GM19023 (cell line): ENCODE results near the gene RASGRF2.

Source experiments
- ATAC-seq: cut with Tn5 transposase; IDR thresholded peaks from one replicate; pipeline ENCODE4 v1.9.1; 2021; ENCODE audit warnings: mild to moderate bottlenecking, moderate library complexity; ENCODE audit not compliant: unreplicated experiment

RASGRF2 gene, protein sequence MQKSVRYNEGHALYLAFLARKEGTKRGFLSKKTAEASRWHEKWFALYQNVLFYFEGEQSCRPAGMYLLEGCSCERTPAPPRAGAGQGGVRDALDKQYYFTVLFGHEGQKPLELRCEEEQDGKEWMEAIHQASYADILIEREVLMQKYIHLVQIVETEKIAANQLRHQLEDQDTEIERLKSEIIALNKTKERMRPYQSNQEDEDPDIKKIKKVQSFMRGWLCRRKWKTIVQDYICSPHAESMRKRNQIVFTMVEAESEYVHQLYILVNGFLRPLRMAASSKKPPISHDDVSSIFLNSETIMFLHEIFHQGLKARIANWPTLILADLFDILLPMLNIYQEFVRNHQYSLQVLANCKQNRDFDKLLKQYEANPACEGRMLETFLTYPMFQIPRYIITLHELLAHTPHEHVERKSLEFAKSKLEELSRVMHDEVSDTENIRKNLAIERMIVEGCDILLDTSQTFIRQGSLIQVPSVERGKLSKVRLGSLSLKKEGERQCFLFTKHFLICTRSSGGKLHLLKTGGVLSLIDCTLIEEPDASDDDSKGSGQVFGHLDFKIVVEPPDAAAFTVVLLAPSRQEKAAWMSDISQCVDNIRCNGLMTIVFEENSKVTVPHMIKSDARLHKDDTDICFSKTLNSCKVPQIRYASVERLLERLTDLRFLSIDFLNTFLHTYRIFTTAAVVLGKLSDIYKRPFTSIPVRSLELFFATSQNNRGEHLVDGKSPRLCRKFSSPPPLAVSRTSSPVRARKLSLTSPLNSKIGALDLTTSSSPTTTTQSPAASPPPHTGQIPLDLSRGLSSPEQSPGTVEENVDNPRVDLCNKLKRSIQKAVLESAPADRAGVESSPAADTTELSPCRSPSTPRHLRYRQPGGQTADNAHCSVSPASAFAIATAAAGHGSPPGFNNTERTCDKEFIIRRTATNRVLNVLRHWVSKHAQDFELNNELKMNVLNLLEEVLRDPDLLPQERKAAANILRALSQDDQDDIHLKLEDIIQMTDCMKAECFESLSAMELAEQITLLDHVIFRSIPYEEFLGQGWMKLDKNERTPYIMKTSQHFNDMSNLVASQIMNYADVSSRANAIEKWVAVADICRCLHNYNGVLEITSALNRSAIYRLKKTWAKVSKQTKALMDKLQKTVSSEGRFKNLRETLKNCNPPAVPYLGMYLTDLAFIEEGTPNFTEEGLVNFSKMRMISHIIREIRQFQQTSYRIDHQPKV (N-terminal part only)

DNA sequence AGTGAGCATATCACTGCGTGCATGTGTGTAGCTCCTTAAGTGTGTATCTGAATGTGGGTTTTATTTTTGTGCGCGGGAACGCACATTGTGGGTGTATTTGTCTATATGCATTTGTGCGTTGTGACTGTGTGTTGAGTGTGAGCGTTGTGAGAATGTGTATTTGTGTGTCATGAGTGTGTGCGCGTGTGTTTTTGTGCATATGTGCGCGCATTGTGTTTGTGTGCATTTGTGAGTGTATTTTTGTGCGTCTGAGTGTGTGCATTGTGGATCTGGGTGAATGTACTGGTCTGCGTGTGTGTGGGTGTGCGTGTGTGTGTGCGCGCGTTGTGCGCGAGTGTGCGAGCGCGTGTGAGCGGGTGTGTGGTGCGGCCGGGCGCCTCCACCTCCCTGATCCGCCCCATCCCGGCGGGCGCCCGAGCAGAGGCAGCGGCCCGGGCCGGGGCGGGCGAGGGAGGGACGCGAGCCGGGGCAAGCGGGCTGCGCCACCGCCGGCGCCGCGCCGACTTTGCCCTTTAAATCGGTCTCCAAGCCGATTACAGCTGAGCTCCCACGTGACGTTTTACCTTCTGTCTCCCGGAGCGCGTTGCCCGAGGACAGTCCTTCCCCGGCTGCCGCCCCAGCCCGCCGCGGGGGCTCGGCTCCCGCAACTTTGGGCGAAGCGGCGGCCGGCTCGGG lies at the start of gene RASGRF2:
Gene RASGRF2 (plus strand): TSS at position 596 of the 675 bp plus-strand sequence. CDS start 376 bp downstream, outside the sequence.
- ATAC-seq, result no peak

DNA sequence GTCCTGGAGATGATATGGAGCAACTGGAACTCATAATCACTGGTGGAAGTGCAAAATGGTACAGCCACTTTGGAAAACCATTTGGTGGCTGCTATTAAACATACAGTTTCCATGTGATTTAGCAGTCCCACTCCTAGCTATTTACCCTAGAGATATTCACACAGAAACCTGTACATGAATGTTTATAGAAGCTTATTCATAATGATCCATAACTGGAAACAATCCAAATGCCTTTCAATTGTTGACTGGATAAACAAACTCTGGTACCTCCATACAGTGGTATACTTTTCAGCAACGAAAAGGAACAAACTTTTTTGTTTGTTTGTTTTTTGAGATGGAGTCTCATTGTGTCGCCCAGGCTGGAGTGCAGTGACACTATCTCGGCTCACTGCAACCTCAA lies 47.7 kb upstream of the RASGRF2 start:
- ATAC-seq, result no peak

DNA sequence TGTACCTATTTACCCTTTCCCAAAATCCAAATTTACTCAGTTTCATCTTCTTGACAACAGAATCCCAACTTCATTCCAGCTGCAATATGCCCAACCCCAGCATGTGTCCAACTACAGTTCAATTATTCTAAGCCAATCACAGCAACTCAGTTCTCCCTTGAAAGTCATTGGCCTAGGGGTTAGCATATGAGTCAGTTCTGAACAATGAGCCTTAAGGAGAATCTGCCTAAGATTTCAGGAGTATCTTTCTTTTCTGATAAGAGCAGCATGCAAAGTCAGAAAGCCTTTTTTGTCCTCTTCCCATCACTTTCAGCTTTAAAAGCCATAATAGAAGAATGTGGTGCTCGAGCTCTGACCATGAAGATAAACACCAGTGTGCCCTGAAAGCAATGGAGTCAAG lies 44.4 kb upstream of the RASGRF2 start:
- no peak for ATAC-seq

DNA sequence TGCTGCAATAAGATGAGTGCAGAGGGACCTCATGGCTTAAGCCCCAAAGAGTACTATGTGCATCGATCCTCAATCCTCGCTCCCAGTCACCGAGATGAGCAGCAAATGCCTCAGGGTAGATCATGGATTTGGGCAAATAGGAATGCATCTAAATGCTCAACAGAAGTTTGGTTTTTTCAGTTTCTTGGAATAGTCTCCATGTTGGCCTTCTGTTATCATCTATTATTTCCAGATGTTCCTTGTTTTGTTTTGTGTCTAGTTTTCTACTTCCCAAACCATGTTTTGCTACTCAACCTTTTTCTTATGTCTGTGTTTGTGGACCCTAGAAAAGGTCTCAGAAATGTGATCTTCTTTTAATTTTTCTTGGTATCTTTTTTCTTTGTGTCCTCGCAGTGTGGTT lies 43.5 kb upstream of the RASGRF2 start:
- ATAC-seq, result no peak

DNA sequence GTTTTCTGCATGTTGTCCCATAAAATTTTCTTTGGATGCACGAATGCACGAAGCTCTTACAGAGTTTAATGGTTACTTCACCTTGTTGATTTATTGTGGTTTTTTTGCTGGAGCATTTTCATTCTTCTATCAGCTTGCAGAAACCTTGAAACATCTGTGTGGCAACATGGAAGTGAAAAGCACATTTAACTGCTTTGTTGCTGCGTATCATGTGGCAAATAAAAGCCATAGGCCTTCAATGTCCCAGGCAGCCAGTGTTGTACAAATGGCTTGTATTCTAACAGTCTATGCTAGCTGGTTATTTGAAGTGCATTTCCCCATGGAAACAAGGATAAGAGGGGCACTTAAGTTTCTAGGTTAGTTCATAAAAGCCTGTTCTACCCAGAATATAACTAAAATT lies 42.5 kb upstream of the RASGRF2 start:
- no peak for ATAC-seq

DNA sequence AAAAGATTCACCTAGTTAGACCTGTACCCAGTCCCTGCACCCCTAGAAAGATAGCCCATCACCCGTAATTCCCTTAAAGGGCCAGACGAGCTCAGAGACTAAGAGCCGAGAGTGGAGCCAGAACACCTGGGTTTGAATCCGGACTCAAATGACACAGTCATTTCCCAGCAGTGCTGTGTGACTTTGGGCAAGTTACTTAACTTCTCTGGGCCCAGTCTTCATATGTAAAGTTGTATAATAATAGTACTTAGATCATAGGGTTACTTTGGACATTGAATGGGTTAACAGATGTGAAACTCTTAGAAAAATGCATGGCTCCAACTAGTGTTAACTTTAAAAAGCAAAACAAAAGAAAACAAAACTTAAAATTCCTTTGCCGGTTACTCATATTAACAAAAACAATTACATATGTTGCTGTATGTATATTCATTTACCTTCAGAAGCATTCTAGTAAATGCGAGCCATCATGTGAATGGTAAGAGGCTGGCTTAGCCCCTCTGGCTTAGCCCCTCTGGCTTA lies 40.4 kb upstream of the RASGRF2 start:
- no peak for ATAC-seq

DNA sequence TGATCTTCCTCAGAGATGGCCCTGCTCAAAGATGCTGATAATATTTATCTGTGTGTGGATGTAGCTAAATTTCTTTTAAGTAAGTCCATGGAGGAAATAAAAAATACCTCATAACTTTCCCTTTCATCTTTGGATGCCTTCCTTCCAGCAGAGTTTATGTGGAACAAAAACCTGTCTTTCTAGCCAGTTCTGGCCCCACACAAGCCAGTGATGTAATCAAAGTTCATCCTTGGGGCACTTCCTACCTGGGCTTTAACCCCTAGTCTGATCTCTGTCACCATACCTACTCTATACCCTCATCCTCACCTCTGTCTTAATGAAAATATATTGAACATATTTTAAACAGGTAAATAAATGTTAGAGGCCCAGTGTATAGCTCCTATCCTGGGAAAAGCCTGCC lies 39.8 kb upstream of the RASGRF2 start:
- no peak for ATAC-seq

DNA sequence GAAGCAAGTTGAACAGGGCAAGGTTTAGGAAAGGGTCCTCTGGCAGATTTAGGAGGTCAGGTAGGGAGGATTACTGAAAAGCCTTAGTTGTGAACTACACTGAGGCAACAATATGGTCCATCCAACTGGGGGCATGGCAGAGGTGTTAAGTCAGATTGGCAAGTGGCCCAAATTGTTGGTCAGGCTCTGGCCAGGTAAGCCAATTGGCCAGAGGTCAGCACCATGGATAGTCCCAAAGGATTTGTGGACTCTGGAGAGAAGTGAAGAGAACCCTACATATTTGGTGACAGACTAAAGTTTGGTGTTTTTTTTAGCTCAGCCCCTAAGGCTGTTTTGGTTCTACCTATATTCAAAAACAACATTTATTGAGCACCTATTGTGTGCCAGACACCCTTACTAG lies 39.1 kb upstream of the RASGRF2 start:
- no peak for ATAC-seq

DNA sequence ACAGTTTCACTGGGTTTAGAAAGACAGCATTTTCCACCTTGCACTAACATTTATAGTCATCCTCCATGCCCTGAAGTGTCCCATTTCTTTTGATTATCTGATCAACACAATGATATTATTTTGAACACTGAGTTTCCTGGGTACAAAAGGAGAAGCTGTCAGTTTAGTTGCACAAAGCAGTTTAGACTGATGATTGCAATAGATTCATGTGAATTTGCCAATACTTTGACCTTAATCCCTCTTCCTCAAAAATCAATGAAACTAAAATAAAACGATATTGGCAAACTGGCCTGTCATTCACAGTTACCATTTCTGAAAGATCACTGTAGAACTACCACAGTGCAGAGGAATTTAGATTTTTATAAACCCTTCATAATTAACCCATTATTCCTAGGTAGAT lies 34.2 kb upstream of the RASGRF2 start:
- no peak for ATAC-seq

DNA sequence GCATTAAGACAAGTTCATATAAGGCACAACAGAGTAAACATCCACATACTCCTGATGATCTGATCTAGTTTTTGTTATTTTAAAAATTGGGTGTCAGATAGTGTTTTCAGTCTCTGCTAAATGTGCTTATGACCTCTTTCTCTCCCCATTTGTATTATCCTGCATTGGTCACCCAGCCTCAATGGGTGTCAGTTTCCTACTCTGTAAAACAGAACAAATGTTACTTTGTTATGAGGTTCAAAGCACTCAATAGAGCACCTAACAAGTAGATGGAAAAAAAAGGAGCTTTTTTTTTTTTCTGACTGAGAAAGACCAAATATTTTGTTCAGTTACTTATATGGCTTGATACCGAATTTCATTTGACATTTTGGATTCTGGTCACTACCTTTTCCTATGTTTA lies 33.6 kb upstream of the RASGRF2 start:
- no peak for ATAC-seq

DNA sequence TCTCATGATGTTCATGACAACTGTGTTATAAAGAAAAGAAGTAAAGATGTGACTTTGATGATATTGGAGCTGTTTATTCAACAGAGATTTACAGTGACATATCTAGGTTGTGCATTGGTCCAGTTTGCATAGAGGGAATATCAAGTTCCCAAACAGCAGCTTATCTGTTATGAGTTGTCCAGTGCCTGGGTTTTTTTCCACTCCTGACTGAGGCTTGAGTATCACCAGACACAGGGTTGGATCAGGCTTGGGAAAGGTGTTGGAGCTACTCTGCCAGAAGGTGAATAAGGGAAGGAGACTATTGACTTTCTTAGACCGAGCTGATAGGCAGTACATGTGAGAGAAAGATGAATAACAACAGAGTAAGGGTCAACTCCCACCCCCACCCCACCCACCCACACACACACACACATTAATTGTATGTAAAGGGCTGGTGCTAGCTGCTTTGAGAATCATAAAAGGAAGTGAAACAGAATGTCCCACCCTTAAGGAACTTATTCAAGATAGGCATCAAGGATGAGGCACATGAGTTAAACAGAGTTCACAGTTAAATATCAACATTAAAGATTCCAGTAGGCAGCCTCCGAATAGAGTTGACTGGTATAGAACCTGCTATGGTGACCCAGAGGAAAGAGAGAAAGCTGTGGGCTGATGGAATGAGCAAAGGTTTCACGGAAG lies 33.0 kb upstream of the RASGRF2 start:
- no peak for ATAC-seq

DNA sequence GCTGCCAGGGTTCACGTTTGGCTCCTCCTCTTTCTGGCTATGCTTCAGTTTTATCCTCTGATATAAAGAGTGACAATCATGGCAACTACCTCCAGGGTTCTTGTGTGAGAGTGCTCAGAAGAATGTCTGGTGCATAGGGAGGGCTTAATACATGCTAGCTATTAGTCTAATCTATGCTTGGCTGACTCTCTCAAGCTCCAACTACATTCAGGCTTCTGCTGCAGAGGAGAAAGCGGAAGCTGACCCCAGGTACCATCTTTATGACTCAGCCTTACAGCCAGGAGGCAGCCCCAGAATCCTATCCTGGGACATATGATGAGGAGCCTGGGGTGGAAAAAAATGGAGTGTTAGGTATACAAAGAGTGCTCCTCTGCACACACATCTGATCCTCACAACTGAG lies 32.1 kb upstream of the RASGRF2 start:
- ATAC-seq, result no peak

DNA sequence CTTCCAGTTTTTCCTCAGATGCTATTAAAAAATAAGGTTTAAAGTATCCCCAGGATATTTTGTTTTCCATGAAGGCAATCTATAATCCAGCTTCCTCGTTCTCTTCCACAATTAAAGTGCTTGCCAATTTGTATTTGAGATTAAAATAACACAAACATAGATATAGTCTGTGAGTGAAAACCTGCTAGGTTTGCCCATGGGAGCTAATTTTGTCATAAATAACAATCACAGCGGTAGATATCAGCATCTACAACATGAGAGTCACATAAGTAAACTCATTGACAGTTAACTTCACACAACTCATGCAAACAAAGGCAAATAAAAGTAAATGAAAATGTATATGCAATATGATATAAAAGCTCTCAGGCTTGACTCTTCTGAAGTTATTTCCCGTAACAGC lies 29.2 kb upstream of the RASGRF2 start:
- no peak for ATAC-seq

DNA sequence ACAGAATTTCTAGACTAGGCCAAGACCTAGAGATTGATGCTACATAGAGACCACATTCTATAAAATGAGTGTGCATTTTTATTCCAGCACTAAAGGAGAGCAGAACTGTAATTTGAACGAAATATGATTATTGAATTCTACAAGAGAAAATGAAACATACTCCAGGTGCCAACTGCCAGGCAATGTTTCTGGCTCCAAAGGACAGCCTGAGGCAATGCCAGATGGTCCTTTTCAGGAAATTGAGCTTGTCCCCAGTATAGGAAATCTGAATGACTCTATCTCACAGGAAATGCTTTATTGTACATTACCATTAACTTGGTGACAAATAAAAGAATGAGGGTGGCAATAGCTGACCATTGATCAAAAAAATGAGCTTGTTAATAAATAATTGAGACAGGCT lies 28.8 kb upstream of the RASGRF2 start:
- no peak for ATAC-seq

DNA sequence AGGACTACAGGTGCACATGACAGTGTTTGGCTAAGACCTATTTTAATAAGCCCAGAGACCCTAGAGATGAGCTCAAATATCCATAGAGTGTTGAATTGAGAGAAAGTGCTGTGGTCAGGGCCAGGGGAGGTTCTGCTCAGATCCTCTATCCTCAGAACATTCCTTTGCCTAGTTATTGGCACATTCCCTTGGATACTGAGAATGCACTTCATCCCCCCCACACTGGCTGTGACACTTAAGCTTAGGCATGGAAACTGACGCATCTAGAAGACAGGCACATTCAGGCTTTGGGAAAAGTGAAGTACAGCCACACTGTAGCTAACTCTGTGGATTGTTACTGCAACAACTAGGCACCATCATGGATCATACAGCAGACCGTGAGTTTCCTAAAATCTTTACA lies 27.1 kb upstream of the RASGRF2 start:
- no peak for ATAC-seq

DNA sequence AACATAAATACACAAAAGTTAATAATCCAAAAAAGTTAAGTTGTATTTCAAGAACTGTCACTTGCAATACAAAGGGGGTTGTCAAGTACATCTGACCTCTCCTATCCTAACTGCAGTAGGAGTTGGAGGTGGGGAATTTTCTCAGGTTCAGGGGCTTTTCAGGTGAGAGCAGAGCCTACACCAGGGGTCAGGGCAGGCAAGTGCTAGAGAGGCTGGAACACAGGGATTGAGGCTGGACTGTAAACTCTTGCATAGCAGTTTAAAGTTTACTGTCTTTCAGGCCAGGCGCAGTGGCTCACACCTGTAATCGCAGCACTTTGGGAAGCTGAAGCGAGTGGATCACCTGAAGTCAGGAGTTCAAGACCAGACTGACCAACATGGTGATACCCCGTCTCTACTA lies 25.4 kb upstream of the RASGRF2 start:
- no peak for ATAC-seq

DNA sequence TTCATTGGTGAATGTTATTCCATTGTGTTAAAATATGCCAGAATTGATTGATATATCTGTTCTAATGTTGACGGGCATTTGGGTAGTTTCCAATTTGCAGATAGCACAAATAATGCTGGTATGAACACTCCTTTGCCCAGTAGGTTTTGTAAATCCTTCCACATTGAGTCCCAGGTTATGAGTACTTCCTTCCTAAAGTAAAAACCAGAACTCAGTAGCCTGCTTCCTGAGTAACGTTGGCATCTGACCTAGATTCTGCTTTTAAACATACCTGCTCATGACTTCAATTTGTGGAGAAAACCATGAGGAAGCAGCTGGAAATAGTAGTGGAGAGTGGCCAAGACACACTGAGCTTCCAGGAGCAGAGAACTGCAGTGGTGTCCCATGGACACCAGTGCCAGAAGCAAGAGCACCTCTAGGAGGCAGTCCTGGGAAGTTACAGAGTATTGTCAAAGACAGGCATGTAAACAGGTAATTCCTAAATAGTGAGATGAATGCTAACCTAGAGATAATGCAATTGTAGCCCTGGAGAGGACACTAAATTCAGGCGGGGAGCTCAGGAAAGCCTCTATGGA lies 24.3 kb upstream of the RASGRF2 start:
- no peak for ATAC-seq

DNA sequence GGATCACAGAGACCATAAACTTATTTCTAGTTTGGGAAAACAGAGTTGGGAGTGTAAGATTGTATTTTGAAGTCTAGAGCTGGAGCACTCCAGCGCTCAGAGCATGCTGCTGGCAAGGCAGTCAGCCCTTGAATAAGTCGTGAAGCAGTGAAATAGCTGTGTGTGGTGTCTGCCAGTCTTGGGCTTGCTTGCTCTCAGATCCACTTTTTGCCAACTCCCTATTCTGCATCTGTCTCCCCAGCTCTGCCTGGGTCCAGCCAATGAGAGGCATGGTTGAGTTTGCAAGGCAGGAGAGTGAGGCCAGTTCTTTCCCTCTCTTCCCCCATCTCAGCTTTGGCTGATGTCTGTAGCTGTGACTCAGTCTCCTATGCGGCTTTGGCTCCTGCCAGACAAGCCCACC lies 23.3 kb upstream of the RASGRF2 start:
- ATAC-seq, result no peak

DNA sequence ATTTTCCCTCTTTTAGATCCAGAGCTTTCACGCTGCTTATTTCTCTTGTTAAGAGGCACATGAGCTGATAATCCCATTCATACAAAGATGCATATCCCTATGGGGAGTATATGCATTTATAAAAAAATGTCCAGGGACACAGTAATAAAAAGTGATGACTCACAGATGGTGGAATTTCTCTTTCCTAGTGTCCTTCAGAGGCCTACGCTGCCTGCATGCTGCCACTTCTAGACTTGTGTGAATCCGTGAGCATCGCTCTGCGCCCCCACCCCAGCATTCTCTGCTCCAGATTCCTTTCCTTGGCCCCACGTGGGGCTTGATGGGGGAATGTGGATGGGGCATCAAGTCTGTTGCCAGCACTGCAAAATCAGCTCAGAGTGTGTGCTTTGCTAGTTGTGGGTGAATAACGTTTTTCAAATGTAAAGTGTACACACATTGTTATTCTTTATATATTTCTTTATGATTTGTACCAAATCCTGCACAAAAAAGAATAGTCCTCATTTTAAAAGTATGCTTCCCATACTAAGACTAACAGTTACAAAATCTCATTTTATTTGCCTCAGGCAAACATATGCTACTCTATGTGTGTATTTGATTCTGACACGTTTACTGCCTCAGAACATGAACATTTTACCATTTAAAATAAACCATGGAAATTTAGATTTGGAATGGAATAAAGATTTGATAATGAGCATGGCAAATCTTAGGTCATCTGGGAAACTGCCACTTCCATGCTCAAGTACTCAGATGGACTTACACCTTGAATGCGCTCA lies 22.4 kb upstream of the RASGRF2 start:
- ATAC-seq, result no peak
